ENCODE data around the gene MYB.

- no peak for TF ChIP-seq GATA3 (IDR thresholded peaks at IDR 0.05; ENCODE audit: low read depth, low read length)
- TF ChIP-seq GATA2 (IDR thresholded peaks at IDR 0.05; ENCODE audit: low read depth, low read length) = no peak
Measured at GRCh38 chr6:135235716-135236115, 54.6 kb downstream of the MYB start.

Measured in SH-SY5Y (cell line).